DMS153 treated with DMSO at 0.1 percent for 48 hours (cell line): ENCODE data around the gene DLX4.
A peak's percentile ranks its signal among the peaks of the same experiment; 100 is the strongest.

ENCODE experiments used
- DNase-seq: peaks from one replicate; lab custom pipeline; 2025; ENCODE audit not compliant: unreplicated experiment; lab: John Stamatoyannopoulos, UW

Gene DLX4

GRCh38 chr17:49985310-49985990 lies 16.5 kb downstream of the DLX4 start:
- no peak for DNase-seq

GRCh38 chr17:49986396-49987289 lies 17.7 kb downstream of the DLX4 start:
- DNase-seq: no peak

DNA sequence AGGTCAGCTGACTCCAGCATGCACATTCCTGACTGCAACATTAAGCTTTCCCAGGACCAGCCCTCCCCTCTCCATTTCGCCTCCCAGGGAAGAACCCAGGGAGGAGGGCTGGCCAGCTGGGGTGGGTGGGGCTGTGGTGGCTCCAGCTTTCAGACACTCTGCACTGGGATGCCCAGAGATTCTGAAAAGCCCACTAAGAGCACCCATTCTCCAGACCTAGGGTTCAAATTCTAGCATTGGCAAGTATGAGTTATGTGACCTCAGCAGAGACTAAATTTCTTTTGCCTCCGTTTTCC lies 18.2 kb downstream of the DLX4 start:
- no peak for DNase-seq

- DNase-seq: peak; percentile 82
Observed at GRCh38 chr17:49987681-49988441, 18.9 kb downstream of the DLX4 start.

GRCh38 chr17:49989518-49989880 lies 20.5 kb downstream of the DLX4 start:
- DNase-seq: no peak

- no peak for DNase-seq
Observed at GRCh38 chr17:49990331-49990730, 21.3 kb downstream of the DLX4 start.

- DNase-seq: no peak
Observed at GRCh38 chr17:49990921-49991320, 21.9 kb downstream of the DLX4 start.

- no peak for DNase-seq
Observed at GRCh38 chr17:49991409-49991808, 22.4 kb downstream of the DLX4 start.

GRCh38 chr17:49992191-49992932 lies 23.4 kb downstream of the DLX4 start:
- no peak for DNase-seq

DNA sequence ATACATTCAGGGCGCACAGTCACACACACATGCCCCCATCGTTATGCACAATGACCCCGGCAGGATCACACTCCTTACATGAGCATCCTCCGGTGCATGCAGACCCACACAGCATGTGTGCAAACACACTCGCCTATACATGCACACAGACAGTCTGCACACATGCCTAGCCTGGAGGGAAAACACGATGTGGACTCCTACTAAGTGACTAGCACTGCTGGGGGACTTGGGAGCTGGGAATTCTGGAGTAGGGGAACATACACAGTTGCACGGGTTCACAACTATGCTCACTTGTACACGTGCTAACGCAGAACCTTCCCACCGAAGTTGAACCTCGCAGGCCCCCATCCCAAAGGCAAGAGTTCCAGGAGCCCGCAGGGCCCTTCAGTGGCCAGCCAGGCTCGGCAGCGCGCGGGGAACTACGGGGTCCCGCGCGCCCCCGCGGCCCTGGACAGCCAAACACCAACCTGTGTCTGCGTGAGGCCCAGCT lies 24.0 kb downstream of the DLX4 start:
- DNase-seq: no peak

DNA sequence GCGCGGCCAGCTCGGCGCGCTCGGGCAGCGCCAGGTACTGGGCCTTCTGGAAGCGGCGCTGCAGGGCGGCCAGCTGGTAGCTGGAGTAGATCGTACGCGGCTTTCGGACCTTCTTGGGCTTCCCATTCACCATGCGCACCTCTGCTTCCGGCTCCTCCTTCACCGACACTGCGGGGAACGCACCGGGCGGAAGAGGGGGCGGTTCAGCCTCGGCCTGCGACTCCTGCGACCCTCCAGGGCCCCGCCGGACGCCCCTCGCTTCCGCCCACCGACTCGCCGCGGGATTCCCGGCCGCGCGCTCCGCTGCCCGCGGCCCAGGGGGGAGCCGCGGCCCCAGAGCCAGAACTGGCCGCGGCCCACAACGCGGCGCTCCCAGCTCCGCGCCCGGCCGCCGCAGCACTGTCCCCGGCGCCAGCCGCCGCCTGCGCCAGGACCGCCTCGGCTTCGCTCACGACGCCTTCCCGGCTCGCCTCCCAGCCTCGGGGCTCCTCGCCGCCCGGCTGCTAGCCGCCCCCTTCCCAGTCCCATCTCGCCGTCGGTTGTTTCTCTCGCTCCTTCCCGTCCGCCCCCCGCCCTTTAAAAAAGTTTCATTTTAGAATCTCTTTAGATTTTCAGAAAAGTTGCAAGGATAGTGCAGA lies 24.6 kb downstream of the DLX4 start:
- DNase-seq: peak; percentile 19

DNA sequence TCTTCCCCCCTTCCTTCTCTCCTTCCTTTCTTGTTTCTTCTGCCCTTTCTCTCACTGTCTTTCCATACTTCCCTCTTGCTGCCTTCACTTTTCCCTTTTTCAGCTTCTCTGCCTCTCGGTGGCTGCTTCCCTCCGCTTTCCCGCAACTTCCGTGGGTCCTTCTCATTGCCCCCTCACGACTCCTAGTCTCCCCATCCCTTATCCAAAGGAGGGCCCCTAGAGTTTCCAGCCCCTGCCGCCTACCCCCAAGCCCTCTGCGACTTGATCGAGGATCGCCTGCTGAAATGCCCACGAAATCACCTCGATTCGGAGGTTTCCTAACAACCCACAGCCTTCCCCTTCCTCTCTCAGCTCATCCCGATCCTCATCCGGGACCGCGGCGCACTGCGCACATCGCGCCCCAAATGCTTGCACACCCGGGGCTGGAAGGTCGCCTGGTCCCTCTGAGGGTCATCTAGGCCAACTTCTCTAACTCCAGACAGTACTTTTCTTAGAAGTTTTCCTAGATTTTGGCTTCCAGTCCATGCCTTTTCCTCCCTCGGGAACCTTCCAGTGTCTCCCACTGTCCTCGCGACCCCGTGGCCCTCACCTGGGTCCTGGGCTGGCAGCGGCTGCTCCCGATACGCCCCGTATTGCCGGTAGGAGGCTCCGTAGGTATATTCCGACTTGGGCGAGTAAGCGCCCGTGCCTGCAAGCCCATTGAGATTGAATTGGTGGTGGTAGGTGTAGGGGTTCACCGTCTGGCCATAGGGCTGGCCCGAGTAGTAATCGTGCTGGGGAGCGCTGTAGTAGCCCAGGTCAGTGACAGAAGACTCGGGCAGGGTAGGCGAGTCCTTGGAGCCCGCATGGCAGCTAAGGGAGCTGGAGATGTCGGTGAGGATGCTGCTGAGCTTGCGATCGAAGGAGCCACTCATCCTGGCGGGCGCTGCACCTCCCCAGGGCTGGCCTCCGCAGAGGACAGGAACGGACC lies 25.4 kb downstream of the DLX4 start:
- no peak for DNase-seq

DNA sequence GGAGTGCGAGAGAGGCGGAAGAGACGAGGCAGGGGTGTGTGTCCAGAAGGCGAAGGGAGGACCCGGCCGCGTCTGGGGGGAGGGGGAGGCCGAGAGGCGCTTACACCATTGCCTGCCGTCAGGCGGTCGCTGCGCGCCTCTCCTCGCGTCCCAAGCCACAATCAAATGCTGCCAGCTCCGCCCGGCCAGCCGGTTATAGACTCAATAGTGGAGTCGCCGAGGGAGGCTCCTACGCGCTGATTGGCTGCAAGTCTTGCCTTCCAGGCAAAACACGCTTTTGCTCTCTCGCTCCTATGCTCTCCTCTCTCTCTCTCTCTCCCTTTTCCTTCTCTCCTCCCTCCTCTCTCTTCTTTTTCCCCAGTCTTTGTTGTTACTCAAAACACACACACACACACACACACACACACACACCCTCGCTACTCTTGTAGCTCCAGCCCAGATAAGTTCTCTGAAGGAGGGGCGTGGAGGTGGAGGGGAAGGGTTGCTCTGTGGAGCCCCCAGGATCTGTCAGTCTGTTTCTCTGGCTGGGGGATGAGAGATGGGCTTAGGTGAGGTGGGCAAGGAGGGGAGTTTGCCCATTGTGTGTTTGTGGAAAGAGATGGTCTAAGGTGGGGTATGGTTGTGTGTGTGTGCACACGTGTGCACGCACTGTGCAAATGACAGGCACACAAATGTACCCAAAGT lies 26.2 kb downstream of the DLX4 start, which contains the start of gene DLX3:
DLX3 (minus strand) TSS at position 170 of the 684 bp plus-strand sequence. CDS start 226 bp downstream, outside the sequence.
- DNase-seq: peak; percentile 21

- no peak for DNase-seq
Observed at GRCh38 chr17:49996121-49996494, 27.1 kb downstream of the DLX4 start.

DNA sequence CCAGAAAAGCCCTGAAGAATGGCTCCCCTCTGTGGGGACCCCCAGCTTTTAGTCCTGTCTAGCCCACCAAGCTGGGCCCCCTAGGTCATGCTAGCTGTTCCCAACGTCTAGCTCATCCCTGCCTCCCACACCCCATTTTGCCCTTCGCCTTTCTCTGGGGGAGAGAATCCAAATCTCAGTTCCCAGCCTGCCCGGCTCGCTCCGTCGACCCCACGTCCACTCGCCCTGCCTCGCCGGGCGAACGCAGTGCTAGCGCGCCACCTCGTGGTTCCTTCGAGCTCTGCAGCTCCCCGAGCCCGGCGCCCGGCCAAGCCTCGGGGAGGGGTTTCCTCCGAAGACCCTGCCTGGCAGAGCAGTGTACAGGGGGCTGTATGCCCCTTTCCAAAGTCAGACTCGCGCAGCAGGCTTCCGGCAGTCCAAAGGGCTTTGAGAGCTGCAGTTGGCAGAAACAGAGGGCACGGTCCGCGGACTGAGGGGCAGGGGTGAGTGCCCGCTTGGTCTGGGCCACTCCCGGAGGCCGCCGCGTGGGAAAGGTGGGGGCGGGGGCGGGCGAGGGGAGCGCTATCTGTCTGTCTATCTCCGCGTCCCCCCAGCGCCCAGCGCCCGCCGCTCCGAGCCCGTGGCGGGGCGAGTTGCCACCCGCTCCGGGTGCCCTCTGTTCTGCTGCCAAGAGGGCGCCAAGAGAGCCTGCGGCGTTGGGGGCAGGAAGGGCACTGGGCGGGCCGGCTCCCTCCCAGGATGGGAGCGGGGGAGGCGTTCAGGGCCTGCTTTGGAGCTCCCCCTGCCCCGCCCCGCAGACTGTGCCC lies 27.7 kb downstream of the DLX4 start:
- peak; percentile 3 for DNase-seq

GRCh38 chr17:49997301-49997650 lies 28.3 kb downstream of the DLX4 start:
- DNase-seq: no peak

- peak; percentile 82 for DNase-seq
Observed at GRCh38 chr17:49997773-49998703, 29.0 kb downstream of the DLX4 start.
